K562 (cell line): ENCODE data around the gene UCKL1. TPM values are rescaled to one million over a fixed set of nuclear protein-coding genes. Genes with fewer than 3 reads are reported as not detected.

Experiments
- ARNT ChIP-seq, 2 experiments: fragments of 450-650 bp; IDR thresholded peaks; 2 replicates each; pipeline ENCODE4 v1.6.1; 2016; ENCODE audit warnings: mild to moderate bottlenecking in 1 of 2
- ATF6 ChIP-seq: sonication (generic); formaldehyde crosslinking; IDR thresholded peaks from 2 replicates; pipeline ENCODE4 v1.4.0; 2020; ENCODE audit warnings: mild to moderate bottlenecking, missing genetic modification reagents
- CREBBP ChIP-seq: IDR thresholded peaks from one replicate; pipeline ENCODE4 v1.6.1; 2012; ENCODE audit warnings: low read depth, mild to moderate bottlenecking, control low read depth, inconsistent platforms, low read length
- ELF4 ChIP-seq: fragments of 450-650 bp; formaldehyde crosslinking; IDR thresholded peaks from 2 replicates; pipeline ENCODE4 v1.4.0; 2022; ENCODE audit warnings: missing genetic modification characterization
- EZH2 ChIP-seq: IDR thresholded peaks from 2 replicates; pipeline ENCODE4 v1.6.1; 2012; ENCODE audit warnings: low read depth, mild to moderate bottlenecking, inconsistent platforms, low read length, borderline replicate concordance
- GABPB1 ChIP-seq: sonication (generic); formaldehyde crosslinking; IDR thresholded peaks from 2 replicates; pipeline ENCODE4 v1.8.0; 2022; ENCODE audit warnings: mild to moderate bottlenecking, missing genetic modification reagents
- MAFK ChIP-seq: IDR thresholded peaks from 2 replicates; pipeline ENCODE4 v1.6.1; 2011; ENCODE audit warnings: low read length, improper control_type of control experiment
- NFE2 ChIP-seq: IDR thresholded peaks from 2 replicates; pipeline ENCODE4 v1.6.1; 2014; ENCODE audit warnings: antibody characterized with exemption, low read depth
- NR2C1 ChIP-seq, 2 experiments: fragments of 450-650 bp; IDR thresholded peaks; 2 replicates each; pipeline ENCODE4 v1.6.1; 2017; ENCODE audit warnings: mild to moderate bottlenecking in 2 of 2, antibody characterized with exemption in 1 of 2, inconsistent platforms in 1 of 2, missing compliant biosample characterization in 1 of 2, missing genetic modification characterization in 1 of 2
- NR4A1 ChIP-seq, 2 experiments: fragments of 250-450 bp in 1 of 2; fragments of 450-650 bp in 1 of 2; sonication (Bioruptor Pico) in 1 of 2; IDR thresholded peaks; 2 replicates each; pipeline versions ENCODE4 v1.4.0 to v1.6.1; 2016 to 2020; ENCODE audit warnings: mild to moderate bottlenecking in 2 of 2, missing compliant biosample characterization in 1 of 2, missing genetic modification characterization in 1 of 2, moderate library complexity in 1 of 2
- RBM25 ChIP-seq: fragments of 200-400 bp; formaldehyde crosslinking; IDR thresholded peaks from 2 replicates; pipeline ENCODE4 v1.6.1; 2018; ENCODE audit warnings: low read length, low read depth, moderate library complexity; ENCODE audit not compliant: severe bottlenecking
- SMAD3 ChIP-seq: fragments of 450-650 bp; formaldehyde crosslinking; conservative IDR thresholded peaks from 2 replicates; pipeline ENCODE4 v1.4.0; 2020; ENCODE audit warnings: mild to moderate bottlenecking
- ZBTB33 ChIP-seq: sonication (generic); formaldehyde crosslinking; IDR thresholded peaks from 2 replicates; pipeline ENCODE4 v1.8.1; 2023; ENCODE audit warnings: mild to moderate bottlenecking, missing genetic modification reagents
- ZNF133 ChIP-seq: fragments of 250-450 bp; sonication (Bioruptor Pico); IDR thresholded peaks from 2 replicates; pipeline ENCODE4 v1.4.0; 2020; ENCODE audit warnings: mild to moderate bottlenecking
- ZNF408 ChIP-seq: fragments of 250-450 bp; sonication (Bioruptor Pico); IDR thresholded peaks from 2 replicates; pipeline ENCODE4 v1.4.0; 2020; ENCODE audit warnings: low read depth, mild to moderate bottlenecking, moderate library complexity
- ZNF589 ChIP-seq: fragments of 200-800 bp; sonication (Bioruptor generic); IDR thresholded peaks from 2 replicates; pipeline ENCODE4 v1.6.1; 2016; ENCODE audit warnings: low read depth, missing genetic modification characterization, missing compliant biosample characterization
- polyA plus RNA-seq, 8 experiments: library from polyadenylated mRNA; depleted of rRNA in 4 of 8; stranded (reverse) in 5 of 8; unstranded in 3 of 8; fragments of >200 nt; fragmentation: Nextera tagmentation in 2 of 8; fragmentation: Illumina TruSeq in 1 of 8; extraction: Ambion mirVana in 2 of 8; extraction: Trizol in 1 of 8; gene quantifications; 2 replicates each; pipeline versions ENCODE4 v1.2.1 to v1.2.3, GENCODE V29; 2011 to 2014; ENCODE audit warnings: inconsistent platforms in 1 of 8, missing spikeins in 1 of 8
- total RNA-seq, 7 experiments: library from RNA; depleted of rRNA in 6 of 7; stranded (reverse); fragments of >200 nt in 6 of 7; fragmentation: Illumina TruSeq in 2 of 7; extraction: Trizol in 2 of 7; gene quantifications; 2 replicates each; pipeline versions ENCODE4 v1.2.1 to v1.2.3, GENCODE V29; 2011 to 2021; ENCODE audit warnings: low replicate concordance in 1 of 7
- TF ChIP-seq, protein P1 (sequence below): fragments of 450-650 bp; formaldehyde crosslinking; IDR thresholded peaks from 2 replicates; pipeline ENCODE4 v1.4.0; 2022; ENCODE audit warnings: mild to moderate bottlenecking, moderate library complexity
- TF ChIP-seq, protein P2 (sequence below): fragments of 250-450 bp; sonication (Bioruptor Pico); IDR thresholded peaks from 2 replicates; pipeline ENCODE4 v1.4.0; 2020; ENCODE audit warnings: mild to moderate bottlenecking, moderate library complexity
- TF ChIP-seq, protein P3 (sequence below): fragments of 450-650 bp; formaldehyde crosslinking; IDR thresholded peaks from 2 replicates; pipeline ENCODE4 v1.4.0; 2020; ENCODE audit warnings: mild to moderate bottlenecking, moderate library complexity

Gene UCKL1
- total and polyA plus RNA-seq, 9 of the 15 experiments (the other 6 are each of a cell fraction or from before 2014, with no cell fraction given), result 3.1 to 52.8 (median 24.2) TPM

- no peak for TF ChIP-seq ATF6 (CRISPR knock-in tag)
- TF ChIP-seq, protein P1, sequence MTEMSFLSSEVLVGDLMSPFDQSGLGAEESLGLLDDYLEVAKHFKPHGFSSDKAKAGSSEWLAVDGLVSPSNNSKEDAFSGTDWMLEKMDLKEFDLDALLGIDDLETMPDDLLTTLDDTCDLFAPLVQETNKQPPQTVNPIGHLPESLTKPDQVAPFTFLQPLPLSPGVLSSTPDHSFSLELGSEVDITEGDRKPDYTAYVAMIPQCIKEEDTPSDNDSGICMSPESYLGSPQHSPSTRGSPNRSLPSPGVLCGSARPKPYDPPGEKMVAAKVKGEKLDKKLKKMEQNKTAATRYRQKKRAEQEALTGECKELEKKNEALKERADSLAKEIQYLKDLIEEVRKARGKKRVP, result no peak
- TF ChIP-seq, protein P2, sequence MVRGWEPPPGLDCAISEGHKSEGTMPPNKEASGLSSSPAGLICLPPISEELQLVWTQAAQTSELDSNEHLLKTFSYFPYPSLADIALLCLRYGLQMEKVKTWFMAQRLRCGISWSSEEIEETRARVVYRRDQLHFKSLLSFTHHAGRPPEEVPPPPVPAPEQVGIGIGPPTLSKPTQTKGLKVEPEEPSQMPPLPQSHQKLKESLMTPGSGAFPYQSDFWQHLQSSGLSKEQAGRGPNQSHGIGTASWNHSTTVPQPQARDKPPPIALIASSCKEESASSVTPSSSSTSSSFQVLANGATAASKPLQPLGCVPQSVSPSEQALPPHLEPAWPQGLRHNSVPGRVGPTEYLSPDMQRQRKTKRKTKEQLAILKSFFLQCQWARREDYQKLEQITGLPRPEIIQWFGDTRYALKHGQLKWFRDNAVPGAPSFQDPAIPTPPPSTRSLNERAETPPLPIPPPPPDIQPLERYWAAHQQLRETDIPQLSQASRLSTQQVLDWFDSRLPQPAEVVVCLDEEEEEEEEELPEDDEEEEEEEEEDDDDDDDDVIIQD (CRISPR knock-in tag), result no peak
- no peak for TF ChIP-seq ZNF408 (CRISPR knock-in tag)
- TF ChIP-seq ZNF589 (CRISPR knock-in tag), result no peak
- TF ChIP-seq ARNT (IDR thresholded peaks at IDR 0.05), result no peak
- no peak for TF ChIP-seq EZH2
- TF ChIP-seq NR4A1 (CRISPR knock-in tag; IDR thresholded peaks at IDR 0.05), result no peak
- no peak for TF ChIP-seq NR4A1 (tag; IDR thresholded peaks at IDR 0.05)
- no peak for TF ChIP-seq ELF4
- TF ChIP-seq CREBBP, result no peak
- TF ChIP-seq NFE2, result no peak
- TF ChIP-seq ZBTB33, result 0 out of 2 replicates have a peak, but pooled peaks have one; percentile 11
- TF ChIP-seq GABPB1, result peak; percentile 36; the same call in 1 of the 2 replicates
- TF ChIP-seq MAFK, result no peak
- TF ChIP-seq, protein P3, sequence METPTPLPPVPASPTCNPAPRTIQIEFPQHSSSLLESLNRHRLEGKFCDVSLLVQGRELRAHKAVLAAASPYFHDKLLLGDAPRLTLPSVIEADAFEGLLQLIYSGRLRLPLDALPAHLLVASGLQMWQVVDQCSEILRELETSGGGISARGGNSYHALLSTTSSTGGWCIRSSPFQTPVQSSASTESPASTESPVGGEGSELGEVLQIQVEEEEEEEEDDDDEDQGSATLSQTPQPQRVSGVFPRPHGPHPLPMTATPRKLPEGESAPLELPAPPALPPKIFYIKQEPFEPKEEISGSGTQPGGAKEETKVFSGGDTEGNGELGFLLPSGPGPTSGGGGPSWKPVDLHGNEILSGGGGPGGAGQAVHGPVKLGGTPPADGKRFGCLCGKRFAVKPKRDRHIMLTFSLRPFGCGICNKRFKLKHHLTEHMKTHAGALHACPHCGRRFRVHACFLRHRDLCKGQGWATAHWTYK, result no peak
- TF ChIP-seq RBM25, result no peak
- no peak for TF ChIP-seq NR2C1 (IDR thresholded peaks at IDR 0.05)
- peak; percentile 38; the same call in 1 of the 2 replicates for TF ChIP-seq NR2C1 (tag; IDR thresholded peaks at IDR 0.05)
- no peak for TF ChIP-seq SMAD3 (CRISPR knock-in tag)
- no peak for TF ChIP-seq ZNF133
Measured at GRCh38 chr20:63978319-63979228, 22.4 kb upstream of the UCKL1 start (continued).
